Activated B cell treated with CpG ODN at 0.5 μM for 24 hours (primary cell): ENCODE data around the gene SELENOH. TPM values are rescaled to one million over a fixed set of nuclear protein-coding genes. Genes with fewer than 3 reads are reported as not detected.

Experiments used
- ATAC-seq: fragments of 200-7000 bp; cut with Tn5 transposase; one replicate; pipeline ENCODE4 v1.10.0; 2021; ENCODE audit warnings: low read depth, mild to moderate bottlenecking, moderate library complexity
- CTCF ChIA-PET: fragments of 350-600 bp; sonication (Branson Sonifier 250); formaldehyde crosslinking; loops from one replicate; lab custom pipeline; 2021; ENCODE audit warnings: antibody characterized with exemption; lab: Charles Lee
- POLR2A ChIA-PET: fragments of 350-600 bp; sonication (Branson Sonifier 250); formaldehyde crosslinking; loops from one replicate; lab custom pipeline; 2021; ENCODE audit warnings: antibody characterized with exemption; lab: Charles Lee
- DNase-seq: peaks from one replicate; pipeline ENCODE4 v3.0.0; 2022
- H3K27ac Mint-ChIP-seq: one replicate; pipeline ENCODE4 v1.8.0; 2020; ENCODE audit warnings: mixed read lengths
- H3K27me3 Mint-ChIP-seq: one replicate; pipeline ENCODE4 v1.8.0; 2021; ENCODE audit warnings: mixed read lengths
- H3K36me3 Mint-ChIP-seq: one replicate; pipeline ENCODE4 v1.8.0; 2021; ENCODE audit warnings: low read depth, mixed read lengths
- H3K4me1 Mint-ChIP-seq: one replicate; pipeline ENCODE4 v1.8.0; 2021; ENCODE audit warnings: mixed read lengths
- H3K4me3 Mint-ChIP-seq: one replicate; pipeline ENCODE4 v1.8.0; 2020; ENCODE audit warnings: mild to moderate bottlenecking, mixed read lengths
- H3K9me3 Mint-ChIP-seq: one replicate; pipeline ENCODE4 v1.8.0; 2020; ENCODE audit warnings: mixed read lengths
- intact Hi-C: fragments of 100-400 bp; cut with micrococcal nuclease; formaldehyde crosslinking; loops from one replicate; pipeline ENCODE4 v1.15.1; 2024
- total RNA-seq: library from RNA; stranded (reverse); gene quantifications from 2 replicates; pipeline ENCODE4 v1.2.3, GENCODE V29; 2022
- TF ChIP-seq, protein P1 (sequence below): fragments of 200-600 bp; IDR thresholded peaks from one replicate; pipeline ENCODE4 v1.8.0; 2022; ENCODE audit warnings: antibody characterized with exemption, mild to moderate bottlenecking

SELENOH gene
- total RNA-seq, 1 donor from 2014 or later, result 210 TPM

DNA sequence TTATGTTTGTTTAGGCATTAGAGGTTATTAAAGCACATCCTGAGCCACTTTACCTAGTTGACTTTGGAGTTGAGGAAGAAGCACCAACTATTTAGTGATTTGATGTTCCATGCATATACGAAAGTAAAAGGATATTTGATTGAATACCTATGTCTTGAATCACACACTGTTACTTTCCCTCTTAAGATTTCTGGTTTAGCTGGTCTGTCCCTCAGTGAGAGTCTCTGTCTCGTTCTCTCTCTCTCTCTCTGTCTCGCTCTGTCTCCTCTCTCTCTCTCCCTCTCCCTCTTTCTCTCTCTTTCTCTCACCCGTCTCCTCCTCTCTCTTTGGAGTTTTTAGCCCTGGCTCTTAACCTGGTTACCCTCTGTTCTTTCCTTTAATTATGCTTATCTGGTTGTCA, 31.3 kb downstream of the SELENOH start:
- no peak overlapping the region for H3K4me3 Mint-ChIP-seq
- CTCF ChIA-PET, result interaction anchor here (0.9 kb wide), 1 partner anchor 20 kb away, joined by 3 read pairs; no protein-coding TSS in a partner anchor
- H3K9me3 Mint-ChIP-seq, result no peaks in the 10 kb centered on the region
- TF ChIP-seq, protein P1, sequence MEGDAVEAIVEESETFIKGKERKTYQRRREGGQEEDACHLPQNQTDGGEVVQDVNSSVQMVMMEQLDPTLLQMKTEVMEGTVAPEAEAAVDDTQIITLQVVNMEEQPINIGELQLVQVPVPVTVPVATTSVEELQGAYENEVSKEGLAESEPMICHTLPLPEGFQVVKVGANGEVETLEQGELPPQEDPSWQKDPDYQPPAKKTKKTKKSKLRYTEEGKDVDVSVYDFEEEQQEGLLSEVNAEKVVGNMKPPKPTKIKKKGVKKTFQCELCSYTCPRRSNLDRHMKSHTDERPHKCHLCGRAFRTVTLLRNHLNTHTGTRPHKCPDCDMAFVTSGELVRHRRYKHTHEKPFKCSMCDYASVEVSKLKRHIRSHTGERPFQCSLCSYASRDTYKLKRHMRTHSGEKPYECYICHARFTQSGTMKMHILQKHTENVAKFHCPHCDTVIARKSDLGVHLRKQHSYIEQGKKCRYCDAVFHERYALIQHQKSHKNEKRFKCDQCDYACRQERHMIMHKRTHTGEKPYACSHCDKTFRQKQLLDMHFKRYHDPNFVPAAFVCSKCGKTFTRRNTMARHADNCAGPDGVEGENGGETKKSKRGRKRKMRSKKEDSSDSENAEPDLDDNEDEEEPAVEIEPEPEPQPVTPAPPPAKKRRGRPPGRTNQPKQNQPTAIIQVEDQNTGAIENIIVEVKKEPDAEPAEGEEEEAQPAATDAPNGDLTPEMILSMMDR, result no peak
- POLR2A ChIA-PET, result interaction anchor here (0.6 kb wide), 2 partner anchors 8 to 18 kb away, joined by 3 to 4 read pairs; no protein-coding TSS in a partner anchor
- H3K4me1 Mint-ChIP-seq, result peaks cover 29% of the 10 kb centered on the region
- H3K36me3 Mint-ChIP-seq, result peaks cover 3% of the 10 kb centered on the region
- ATAC-seq (no peak), DNase-seq (no peak)
- no peaks in the 10 kb centered on the region for H3K27me3 Mint-ChIP-seq
- intact Hi-C loops, result no loop called here
- no peak overlapping the region for H3K27ac Mint-ChIP-seq

GRCh38 chr11:57773026-57773598, 31.8 kb downstream of the SELENOH start:
- ATAC-seq (no peak), DNase-seq (no peak)
- Mint-ChIP-seq H3K36me3 (peaks cover 3% of the 10 kb centered on the region), H3K9me3 (no peaks in the 10 kb centered on the region), H3K4me1 (peaks cover 30% of the 10 kb centered on the region), H3K4me3 (no peak overlapping the region), H3K27ac (peak overlapping the region; percentile 35), H3K27me3 (no peaks in the 10 kb centered on the region)
- intact Hi-C loops, result no loop called here
- ChIA-PET CTCF (no interaction called here), POLR2A (interaction anchor here (0.7 kb wide), 1 partner anchor 124 kb away, joined by 3 read pairs; no protein-coding TSS in a partner anchor)
- TF ChIP-seq, protein P1, result no peak

DNA sequence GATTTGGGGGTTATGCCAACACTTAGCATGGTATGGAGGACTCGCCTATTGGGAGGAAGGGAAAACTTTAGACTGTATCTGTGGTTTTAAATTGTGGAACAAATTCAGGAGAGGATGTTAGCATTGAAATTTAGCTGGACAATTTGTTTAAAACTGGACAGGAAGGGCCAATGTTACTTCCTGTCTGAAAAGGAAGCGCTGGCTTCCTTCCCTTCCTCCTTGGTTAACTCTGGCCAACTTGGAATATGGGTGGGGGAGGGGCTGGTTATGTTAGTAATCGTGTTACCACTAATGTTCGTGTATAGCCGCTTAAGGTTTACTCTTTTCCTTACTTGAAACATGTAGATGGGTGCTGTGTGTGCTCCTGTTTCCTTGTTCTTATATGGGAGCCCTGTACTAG, 34.2 kb downstream of the SELENOH start:
- ATAC-seq (no peak), DNase-seq (no peak)
- Mint-ChIP-seq H3K27me3 (no peaks in the 10 kb centered on the region), H3K9me3 (no peaks in the 10 kb centered on the region), H3K4me3 (no peak overlapping the region), H3K27ac (no peak overlapping the region), H3K4me1 (peaks cover 44% of the 10 kb centered on the region), H3K36me3 (peaks cover 3% of the 10 kb centered on the region)
- ChIA-PET CTCF (interaction anchor here (1.2 kb wide), 1 partner anchor 10 kb away, joined by 3 read pairs; no protein-coding TSS in a partner anchor), POLR2A (interaction anchor here (0.7 to 1.0 kb wide), 2 partner anchors 9 to 152 kb away, joined by 3 to 7 read pairs; no protein-coding TSS in a partner anchor)
- TF ChIP-seq, protein P1, result no peak
- intact Hi-C loops, result loop anchor here (1.0 kb wide), 1 partner anchor 12 kb away; no protein-coding TSS in a partner anchor

DNA sequence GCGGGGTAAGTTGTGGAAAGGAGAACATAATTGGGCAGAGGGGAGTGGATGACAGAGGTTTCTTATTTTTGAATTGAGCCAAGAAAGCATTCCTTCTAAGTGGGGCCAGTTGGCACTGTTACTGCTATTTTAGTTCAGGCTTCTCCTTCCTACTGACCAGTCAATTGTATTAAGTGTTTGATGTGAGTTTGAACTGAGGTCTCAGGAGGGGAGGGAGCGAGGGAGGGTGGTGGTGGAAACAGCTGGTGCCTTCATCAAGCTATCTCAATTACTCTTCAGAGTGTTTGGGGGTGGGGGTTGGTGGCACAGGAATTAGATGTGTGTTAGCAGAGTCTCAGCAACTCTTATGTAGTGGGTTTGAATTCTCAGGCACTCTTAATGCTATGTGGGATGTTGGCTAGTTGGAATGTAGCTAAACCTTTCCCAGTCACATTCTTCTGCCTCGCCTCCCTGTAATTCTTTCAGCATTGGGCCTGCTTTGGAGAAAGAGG, 34.8 kb downstream of the SELENOH start:
- no peak overlapping the region for H3K27ac Mint-ChIP-seq
- H3K27me3 Mint-ChIP-seq, result no peaks in the 10 kb centered on the region
- intact Hi-C loops, result no loop called here
- TF ChIP-seq, protein P1, result no peak
- H3K4me1 Mint-ChIP-seq, result peaks cover 42% of the 10 kb centered on the region
- ChIA-PET CTCF (interaction anchor here (1.2 kb wide), 1 partner anchor 9 kb away, joined by 3 read pairs; no protein-coding TSS in a partner anchor), POLR2A (interaction anchor here (1.0 kb wide), 1 partner anchor 9 kb away, joined by 3 read pairs; no protein-coding TSS in a partner anchor)
- no peak overlapping the region for H3K4me3 Mint-ChIP-seq
- no peak for DNase-seq
- peaks cover 3% of the 10 kb centered on the region for H3K36me3 Mint-ChIP-seq
- no peak for ATAC-seq
- no peaks in the 10 kb centered on the region for H3K9me3 Mint-ChIP-seq

GRCh38 chr11:57776577-57777210, 35.4 kb downstream of the SELENOH start:
- TF ChIP-seq, protein P1, result no peak
- Mint-ChIP-seq H3K36me3 (peaks cover 3% of the 10 kb centered on the region), H3K27me3 (no peaks in the 10 kb centered on the region), H3K27ac (no peak overlapping the region), H3K9me3 (no peaks in the 10 kb centered on the region), H3K4me1 (peaks cover 44% of the 10 kb centered on the region), H3K4me3 (no peak overlapping the region)
- POLR2A ChIA-PET, result interaction anchor here (1.0 kb wide), 1 partner anchor 8 kb away, joined by 3 read pairs; no protein-coding TSS in a partner anchor
- ATAC-seq, result no peak
- DNase-seq, result no peak
- intact Hi-C loops, result no loop called here
- CTCF ChIA-PET, result interaction anchor here (1.2 kb wide), 1 partner anchor 8 kb away, joined by 3 read pairs; no protein-coding TSS in a partner anchor
